ENCODE data around the gene SPAG9.

SPAG9 gene, protein sequence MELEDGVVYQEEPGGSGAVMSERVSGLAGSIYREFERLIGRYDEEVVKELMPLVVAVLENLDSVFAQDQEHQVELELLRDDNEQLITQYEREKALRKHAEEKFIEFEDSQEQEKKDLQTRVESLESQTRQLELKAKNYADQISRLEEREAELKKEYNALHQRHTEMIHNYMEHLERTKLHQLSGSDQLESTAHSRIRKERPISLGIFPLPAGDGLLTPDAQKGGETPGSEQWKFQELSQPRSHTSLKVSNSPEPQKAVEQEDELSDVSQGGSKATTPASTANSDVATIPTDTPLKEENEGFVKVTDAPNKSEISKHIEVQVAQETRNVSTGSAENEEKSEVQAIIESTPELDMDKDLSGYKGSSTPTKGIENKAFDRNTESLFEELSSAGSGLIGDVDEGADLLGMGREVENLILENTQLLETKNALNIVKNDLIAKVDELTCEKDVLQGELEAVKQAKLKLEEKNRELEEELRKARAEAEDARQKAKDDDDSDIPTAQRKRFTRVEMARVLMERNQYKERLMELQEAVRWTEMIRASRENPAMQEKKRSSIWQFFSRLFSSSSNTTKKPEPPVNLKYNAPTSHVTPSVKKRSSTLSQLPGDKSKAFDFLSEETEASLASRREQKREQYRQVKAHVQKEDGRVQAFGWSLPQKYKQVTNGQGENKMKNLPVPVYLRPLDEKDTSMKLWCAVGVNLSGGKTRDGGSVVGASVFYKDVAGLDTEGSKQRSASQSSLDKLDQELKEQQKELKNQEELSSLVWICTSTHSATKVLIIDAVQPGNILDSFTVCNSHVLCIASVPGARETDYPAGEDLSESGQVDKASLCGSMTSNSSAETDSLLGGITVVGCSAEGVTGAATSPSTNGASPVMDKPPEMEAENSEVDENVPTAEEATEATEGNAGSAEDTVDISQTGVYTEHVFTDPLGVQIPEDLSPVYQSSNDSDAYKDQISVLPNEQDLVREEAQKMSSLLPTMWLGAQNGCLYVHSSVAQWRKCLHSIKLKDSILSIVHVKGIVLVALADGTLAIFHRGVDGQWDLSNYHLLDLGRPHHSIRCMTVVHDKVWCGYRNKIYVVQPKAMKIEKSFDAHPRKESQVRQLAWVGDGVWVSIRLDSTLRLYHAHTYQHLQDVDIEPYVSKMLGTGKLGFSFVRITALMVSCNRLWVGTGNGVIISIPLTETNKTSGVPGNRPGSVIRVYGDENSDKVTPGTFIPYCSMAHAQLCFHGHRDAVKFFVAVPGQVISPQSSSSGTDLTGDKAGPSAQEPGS (N-terminal part only)

DNA sequence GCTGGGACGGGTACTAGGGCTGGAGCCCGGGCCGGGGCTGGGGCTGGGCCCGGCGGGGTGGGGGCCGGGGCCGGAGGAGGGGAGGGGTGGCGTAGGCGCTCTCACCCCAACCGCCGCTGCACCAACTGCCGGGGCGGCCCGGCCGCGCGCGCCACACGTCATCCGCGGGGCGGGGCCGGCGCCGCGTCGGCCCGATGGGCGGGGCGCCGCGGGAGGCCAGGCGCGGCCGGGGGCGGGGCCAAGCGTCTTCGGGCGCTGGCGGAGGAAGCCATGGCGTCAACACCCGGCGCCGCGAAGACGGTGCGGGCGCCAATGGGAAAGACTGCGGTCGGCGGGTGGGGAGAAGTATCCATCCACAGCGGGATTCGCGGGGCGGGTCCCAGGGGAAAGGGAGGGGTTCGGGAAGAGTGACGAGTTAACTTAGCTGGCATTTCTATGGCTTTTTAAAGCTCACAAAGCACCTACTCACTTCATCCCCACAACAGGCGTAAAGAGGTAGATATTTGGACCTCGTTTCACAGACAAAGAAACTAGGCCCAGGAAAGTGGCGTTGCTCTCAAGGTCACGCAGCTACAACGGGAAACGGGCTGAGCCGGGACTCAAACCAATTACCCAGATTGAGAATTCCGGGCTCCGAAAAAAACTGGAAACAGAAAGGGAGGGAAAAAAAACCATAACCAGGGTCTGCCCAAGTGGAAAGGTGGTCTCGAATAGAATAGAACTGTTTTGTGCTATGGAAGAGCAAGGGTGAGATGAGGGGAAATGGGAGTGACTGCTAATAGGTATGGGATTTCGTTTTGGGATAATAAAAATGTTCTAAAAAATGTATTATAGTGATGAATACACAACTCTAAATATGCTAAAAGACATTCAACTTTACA is at the start of gene SPAG9:
SPAG9 (minus strand) TSS at position 130 of the 881 bp plus-strand sequence. CDS start 212 bp downstream, outside the sequence.
- DNase-seq = peak; percentile 98

DNA sequence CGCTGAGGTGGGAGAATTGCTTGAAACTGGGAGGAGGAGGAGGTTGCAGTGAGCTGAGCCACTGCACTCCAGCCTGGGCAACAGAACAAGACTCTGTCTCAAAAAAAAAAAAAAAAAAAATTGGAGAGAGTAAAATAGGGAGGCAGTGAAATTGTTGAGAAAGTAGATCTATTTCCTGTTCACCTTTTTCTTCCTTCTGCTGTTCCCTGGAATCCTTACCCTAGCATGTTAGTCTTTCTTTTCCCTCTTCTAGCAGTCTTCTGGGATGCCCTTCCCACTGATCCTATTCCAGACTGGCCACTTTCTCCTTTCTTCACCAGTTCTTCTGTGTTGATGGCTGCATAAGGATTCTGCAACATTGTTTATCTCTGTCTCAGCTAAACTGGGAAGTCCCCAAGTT is 48.7 kb upstream of the SPAG9 start:
- DNase-seq = no peak

DNA sequence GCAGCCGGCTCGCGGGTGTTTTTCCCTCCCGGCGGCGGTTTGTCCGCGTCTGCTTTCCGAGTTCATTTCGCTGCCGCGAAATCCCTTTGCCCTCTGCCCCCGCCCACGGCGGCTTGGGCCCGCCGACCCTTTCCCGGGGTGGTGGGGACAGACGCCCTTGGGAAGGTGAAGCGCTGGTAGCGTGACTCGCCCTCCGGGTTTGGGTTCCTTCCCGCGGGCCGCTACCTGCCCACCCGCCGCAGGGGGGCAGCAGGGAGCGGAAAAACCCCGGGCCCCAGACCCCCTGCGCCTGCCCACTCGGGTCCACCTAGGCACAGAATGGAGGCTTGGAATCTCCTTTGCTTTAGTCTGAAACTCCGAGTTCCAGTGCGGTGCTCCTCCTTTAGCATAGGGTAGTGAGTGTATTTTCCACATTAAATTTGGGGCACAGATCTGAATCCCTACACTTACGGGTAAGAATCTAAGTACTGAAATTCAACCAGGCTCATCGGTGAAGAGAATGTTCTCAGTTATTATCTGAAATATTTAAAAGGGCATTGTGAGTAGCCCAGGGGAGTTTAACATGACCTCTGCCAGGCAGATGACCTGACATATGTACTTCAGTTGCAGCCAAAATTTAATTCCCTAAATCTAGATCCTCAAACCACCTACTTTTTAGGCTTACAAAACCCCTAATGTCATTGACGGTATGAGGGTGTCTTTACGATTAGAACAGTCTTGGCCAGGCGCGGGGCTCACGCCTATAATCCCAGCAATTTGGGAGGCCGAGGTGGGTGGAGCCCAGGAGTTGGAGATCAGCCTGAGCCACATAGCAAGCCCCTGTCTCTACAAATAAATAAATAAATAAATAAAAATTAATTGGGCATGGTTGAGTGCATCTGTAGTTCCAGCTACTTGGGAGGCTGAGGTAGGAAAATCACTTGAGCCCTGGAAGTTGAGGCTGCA is 46.6 kb upstream of the SPAG9 start:
- DNase-seq = peak; percentile 38

DNA sequence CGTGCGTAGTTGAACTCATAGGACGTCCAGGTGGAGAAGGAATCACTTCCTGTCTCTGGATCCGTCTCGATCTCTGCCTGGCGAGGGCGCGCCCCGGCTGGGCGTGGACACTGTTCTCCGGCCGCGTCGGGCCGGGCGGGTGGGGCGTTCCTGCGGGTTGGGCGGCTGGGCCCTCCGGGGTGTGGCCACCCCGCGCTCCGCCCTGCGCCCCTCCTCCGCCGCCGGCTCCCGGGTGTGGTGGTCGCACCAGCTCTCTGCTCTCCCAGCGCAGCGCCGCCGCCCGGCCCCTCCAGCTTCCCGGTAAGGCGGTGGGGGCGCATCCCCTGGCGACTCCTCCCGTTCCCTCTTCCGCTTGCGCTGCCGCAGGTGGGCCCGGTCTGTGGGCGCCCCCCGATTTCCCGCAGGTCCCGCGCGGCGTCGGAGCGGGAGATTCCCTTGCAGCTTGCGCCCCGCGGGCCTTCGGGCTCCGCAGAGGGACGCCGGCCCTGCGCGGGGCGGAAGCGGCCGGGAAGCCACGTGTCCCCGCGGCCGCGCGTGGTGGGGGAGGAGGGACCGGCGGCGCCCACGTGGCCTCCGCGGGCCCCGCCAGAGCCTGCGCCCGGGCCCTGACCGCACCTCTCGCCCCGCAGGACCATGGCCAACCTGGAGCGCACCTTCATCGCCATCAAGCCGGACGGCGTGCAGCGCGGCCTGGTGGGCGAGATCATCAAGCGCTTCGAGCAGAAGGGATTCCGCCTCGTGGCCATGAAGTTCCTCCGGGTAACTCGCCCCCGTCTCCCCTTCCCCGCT is 45.7 kb upstream of the SPAG9 start, which contains the start of gene NME2:
NME2 (plus strand) TSS at position 214 of the 789 bp plus-strand sequence; CDS start at position 634, 420 bp downstream.
- peak; percentile 77 for DNase-seq

DNA sequence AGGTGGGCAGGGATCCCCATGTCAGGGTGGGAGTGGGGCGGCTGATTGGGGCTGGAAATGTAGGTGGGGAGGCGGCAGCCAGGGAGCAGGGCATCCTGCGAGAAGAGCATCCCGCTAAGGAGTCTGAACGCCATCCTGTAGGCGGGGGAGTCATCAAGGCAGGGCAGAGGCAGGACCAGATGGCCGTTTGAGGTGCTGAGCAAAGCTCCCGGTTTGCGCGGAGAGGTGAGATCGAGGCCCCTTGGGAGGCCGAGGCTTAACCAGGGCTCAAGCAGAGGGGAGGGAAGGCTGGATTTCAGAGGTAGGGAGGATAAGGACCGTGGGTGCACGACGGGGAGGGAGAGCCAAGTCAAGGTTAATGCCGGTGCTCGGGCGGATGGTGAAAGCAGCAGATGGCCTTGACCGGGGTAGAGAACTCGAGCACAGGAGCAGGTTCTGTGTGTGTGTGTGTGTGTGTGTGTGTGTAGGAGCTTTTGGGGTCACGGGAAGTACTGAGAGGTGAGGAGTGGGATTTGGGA is 45.1 kb upstream of the SPAG9 start:
- DNase-seq = peak; percentile 77

DNA sequence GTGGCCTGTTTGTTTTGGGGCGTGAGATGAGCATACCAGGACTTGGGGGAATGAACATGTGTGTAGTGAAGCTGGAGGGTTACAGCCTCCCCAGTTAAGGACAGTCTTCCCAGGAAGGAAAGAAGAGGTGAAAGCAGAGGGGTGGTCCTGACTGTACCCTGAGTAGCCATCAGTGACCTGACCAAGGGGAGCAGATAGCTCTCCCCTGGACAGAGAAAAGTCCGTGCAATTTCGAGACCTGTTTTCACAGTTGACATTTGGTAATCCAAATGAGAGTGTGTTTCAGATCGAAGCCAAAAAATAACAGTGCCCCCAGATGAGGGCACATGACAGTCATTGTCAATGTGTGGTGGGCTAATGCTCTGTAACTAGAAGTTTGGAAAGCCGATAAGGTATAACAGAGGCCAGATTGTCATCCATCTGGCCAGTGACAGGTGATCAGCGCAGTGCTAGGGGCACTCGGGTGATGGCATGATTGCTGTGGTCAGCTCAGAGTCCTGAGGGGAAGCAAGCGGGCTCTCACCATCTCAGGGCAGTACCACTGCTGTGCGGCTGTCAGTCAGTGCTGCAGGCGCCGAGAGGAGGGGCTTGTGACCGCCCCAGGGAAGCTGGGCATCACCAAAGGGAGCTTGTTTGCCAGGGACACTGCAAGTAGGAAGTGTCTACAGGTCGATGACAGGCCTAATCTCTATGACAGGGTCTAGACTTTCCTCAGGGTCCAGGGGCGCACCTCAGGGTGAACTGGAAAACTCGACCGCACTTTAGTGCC is 44.4 kb upstream of the SPAG9 start:
- no peak for DNase-seq

DNA sequence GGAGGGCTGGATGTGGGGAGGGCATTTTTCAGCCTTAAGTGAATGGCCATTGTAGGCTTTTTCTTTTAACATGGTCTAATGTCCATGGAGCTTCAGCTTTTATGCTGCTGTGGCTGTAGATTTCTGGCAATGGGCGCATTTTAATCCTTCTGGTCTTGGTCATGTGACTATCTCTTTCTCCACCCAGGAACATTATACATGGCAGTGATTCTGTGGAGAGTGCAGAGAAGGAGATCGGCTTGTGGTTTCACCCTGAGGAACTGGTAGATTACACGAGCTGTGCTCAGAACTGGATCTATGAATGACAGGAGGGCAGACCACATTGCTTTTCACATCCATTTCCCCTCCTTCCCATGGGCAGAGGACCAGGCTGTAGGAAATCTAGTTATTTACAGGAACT is 40.9 kb upstream of the SPAG9 start:
- no peak for DNase-seq

DNA sequence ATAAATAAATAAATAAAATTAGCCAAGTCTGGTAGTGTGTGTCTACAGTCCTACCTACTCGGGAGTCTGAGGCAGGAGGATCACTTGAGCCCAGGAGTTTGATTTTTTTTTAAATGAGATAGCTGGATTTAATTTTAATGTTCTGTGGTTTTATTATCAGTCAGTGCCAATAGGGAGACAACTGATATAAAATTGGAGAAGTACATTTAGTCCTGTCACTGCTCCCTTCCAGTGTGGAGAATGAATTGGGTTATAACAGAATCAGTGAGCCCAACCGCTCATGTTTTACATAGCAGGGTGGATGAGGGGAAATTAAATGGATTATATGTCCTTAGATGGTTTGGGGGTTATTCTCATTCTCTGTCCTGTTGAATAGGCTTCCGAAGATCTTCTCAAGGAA is 38.9 kb upstream of the SPAG9 start:
- DNase-seq = no peak

DNA sequence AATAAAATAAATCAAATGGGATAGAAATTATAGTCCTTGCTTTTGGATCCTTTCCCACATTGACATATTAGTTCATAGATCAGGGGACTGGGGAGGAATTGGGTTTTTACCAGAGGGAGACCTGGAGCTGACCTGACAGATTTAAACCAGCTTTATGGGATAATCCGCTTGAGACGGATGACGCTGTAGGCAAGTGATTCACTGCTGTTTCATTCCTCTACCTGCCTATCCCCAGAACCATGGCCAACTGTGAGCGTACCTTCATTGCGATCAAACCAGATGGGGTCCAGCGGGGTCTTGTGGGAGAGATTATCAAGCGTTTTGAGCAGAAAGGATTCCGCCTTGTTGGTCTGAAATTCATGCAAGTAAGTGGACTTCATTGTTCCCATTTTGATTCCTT is 34.7 kb upstream of the SPAG9 start:
- DNase-seq = no peak

DNA sequence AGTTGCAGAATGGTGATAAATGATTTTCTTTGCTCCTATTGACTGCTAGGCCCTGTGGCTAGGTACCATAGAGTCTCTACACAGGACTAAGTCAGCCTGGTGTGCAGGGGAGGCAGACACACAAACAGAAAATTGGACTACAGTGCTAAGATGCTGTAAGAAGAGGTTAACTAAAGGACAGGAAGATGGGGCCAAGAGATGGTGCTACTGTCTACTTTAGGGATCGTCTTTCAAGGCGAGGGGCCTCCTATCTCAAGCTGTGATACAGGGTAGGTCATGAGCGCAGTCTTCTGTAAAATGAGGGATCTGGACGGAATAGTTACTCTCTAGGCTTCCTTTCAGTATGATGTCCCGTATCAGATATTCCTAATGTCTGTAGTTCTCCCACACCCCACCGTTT is 33.5 kb upstream of the SPAG9 start:
- no peak for DNase-seq

DNA sequence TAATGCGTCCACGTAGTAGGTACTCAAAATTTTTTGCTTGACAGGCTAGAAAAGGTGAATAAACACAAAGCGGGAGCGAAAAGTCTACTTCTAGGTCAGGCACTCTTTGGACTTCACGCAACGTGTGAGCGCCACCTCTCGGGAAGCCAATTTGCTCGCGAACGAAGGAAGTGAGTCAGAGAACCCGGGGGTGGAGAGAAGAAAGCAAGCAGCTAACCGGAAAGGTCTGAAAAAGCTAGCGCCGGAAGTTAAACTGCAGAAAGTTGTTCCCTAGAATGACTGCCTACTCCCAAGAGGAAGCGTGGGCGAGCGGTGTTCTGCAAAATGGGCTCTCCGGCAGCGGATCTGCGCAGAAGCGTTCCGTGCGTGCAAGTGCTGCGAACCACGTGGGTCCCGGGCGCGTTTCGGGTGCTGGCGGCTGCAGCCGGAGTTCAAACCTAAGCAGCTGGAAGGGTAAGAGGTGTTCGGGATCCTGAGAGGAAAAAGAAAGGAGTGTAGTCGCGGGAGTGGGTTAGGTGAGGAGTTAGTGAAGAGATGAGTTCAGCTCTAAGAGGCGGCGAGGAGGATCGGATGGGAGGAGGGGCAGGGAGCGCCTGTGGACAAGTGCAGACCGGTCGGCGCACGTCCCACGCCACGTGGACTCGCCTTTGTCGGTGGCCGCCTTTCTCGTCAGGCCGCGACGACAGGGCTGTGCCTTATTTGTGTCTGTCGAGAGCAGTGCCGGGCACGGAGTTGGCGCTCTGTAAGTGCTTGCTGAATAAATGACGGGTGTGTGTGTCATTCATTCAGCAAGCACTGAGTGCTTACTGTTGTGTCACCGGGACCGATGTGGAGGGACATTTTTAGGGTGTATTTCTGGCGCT is 32.8 kb upstream of the SPAG9 start, which contains the start of gene NME1:
NME1 (plus strand) TSS at position 350 of the 863 bp plus-strand sequence. CDS start 2,096 bp downstream, outside the sequence.
- DNase-seq = peak; percentile 98

DNA sequence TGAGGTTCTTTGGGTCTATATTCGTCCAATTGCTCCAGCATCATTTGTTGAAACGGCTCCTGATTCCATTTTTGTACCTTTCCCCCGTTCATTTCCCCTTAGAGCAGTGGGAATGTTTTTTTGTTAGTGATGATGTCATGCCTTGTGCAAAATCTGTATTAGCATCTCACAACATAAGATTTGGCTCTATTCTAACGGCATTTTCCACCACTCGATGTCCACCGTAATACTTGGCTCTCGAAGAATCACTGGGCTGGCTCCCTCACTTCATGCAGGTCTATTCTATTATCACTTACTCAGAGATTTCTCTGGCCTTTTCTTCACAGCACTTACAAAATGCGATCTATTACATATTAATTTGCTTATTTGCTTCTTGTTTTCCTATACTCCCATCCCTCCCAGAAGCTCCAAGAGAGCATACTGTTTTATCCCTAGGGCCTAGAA is 32.1 kb upstream of the SPAG9 start:
- no peak for DNase-seq

DNA sequence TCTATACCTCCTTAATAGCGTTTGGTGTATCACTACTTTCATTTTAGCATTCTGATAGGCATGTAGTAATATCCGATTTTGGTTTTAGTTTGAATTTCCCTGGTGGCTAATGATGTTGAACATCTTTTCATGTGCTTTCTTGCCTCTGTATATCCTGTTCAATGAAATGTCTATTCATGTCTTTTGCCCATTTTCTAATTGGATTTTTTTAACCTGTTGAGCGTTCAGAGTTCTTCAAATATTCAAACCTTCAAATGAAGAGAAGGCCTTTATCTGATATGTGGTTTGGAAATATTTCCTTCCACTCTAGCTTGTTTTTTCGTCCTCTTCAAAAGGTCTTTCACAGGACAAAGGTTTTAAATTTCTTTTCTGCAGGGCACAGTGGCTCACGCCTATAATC is 30.3 kb upstream of the SPAG9 start:
- no peak for DNase-seq

DNA sequence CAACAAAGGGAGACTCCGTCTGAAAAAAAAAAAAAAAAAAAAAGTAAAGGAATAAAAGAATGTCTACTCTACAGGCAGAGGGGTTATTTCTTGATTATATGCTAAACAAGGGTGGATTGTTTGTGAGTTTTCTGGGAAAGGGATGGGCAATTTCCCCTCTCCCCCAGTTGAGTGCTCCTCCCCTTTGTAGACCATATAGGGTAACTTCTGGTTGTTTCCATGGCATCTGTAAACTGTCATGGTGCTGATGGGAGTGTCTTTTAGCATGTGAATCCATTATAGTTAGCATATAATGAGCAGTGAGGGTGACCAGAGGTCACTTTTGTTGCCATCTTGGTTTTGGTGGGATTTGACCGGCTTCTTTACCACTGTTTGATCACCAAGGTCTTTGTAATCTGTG is 28.5 kb upstream of the SPAG9 start:
- DNase-seq = no peak

DNA sequence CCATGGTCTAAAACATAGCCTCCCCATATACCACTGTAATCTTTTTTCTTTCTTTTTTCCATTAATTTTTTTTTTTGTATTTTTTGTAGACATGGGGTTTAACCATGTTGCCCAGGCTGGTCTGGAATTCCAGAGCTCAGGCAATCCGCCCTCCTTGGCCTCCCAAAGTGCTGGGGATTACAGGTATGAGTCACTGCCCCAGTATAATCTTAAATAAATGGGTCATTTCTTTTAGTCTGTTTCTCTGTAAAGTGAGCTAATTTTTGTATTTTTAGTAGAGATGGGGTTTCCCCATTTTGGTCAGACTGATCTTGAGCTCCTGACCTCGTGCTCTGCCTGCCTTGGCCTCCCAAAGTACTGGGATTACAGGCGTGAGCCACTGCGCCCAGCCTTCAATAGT is 27.0 kb upstream of the SPAG9 start:
- DNase-seq = no peak

DNA sequence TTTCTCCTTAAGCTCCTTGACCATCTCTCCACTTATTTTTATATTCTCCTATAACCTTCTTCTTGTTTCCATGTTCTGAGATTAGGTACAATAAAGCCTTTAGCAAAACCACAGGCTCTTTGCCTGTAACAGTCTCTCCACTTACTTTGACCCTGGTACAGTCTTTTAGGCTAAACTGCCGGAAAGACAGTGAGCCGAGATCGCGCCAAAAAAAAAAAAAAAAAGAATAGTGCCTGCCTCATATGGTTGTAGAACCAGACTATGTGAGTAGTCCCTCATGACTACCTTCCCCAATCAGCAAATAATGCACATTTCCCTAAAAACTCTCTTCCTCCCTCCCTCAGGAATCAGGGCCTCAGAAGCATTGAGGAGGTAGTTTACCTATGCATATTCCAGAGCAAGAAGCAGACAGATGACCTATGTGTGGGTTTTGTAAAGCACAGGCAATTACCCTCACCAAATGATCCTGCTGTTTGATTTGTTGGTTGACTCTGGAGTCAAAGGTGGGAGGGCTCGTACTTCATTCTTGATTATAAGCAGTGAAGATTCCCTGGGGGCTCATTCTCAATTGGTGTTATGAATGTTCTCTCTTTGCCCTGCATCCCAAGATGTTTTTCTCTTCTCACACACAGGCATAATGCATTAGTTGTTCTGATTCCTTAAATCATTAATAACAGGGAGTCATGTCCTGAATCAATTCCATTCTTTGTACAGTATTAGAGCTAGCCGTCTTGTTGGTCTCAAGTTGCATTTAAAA is 23.8 kb upstream of the SPAG9 start:
- peak; percentile 59 for DNase-seq

DNA sequence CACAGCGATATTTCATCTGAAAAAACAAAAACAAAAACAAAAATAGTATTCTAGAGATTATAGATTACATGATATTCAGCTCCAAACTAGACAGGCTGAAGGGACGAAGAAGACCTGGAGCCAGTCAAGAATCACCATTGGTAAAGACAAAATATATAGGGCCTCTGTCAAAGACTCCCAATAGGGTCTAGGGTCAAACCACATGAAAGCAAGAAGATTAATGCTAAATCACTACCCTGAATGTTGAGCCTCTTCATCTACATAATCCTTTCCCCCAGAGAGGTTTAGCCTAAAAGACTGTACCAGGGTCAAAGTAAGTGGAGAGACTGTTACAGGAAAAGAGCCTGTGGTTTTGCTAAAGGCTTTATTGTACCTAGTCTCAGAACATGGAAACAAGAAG is 21.9 kb upstream of the SPAG9 start:
- DNase-seq = no peak
